IPS-18c (cell line): ENCODE data around the gene MEIOSIN.

ENCODE experiments used
- H3K4me3 ChIP-seq: 2 replicates; pipeline ENCODE4 v1.7.0; 2013; ENCODE audit warnings: low read depth, mild to moderate bottlenecking, low read length, moderate library complexity; ENCODE audit not compliant: insufficient read depth
- H3K9me3 ChIP-seq: one replicate; pipeline ENCODE4 v1.6.1; 2013; ENCODE audit warnings: mild to moderate bottlenecking, low read length, moderate library complexity; ENCODE audit not compliant: control insufficient read depth, insufficient read depth

The MEIOSIN gene

DNA sequence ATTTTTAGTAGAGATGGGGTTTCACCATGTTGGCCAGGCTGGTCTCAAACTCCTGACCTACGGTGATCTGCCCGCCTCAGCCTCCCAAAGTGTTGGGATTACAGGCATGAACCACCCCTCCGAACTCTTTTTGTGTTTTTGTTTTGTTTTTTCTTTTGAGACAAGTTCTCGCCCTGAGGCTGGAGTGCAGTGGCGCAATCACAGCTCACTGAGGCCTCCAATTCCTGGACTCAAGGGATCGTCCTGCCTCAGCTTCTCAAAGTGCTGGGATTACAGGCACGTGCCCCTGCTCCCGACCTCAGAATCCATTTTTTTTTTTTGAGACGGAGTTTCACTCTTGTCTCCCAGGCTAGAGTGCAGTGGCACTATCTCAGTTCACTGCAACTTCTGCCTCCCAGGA lies 24.5 kb downstream of the MEIOSIN start:
- H3K4me3 ChIP-seq, result no peak overlapping the region
- H3K9me3 ChIP-seq, result no peaks in the 10 kb centered on the region

DNA sequence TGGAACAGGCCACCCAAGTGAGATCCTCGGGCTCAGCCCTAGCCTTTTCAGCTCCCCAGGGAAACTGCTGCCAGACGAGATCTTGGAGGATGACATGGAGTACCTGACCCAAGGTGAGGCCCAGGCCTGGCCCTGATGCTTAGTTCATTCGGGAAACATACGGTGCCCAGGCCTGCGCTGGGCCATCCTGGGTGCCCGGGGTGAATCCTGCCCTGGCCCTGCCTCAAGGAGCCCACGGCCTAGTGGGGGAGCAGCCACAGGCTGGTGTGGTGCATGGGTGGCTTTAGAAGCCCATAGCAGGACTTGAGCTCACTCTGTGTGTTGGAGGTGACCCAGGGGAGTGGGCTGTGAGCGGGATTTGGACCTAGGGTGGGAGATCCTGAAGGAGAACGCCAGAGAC lies 25.7 kb downstream of the MEIOSIN start:
- H3K9me3 ChIP-seq, result no peaks in the 10 kb centered on the region
- H3K4me3 ChIP-seq, result no peak overlapping the region

DNA sequence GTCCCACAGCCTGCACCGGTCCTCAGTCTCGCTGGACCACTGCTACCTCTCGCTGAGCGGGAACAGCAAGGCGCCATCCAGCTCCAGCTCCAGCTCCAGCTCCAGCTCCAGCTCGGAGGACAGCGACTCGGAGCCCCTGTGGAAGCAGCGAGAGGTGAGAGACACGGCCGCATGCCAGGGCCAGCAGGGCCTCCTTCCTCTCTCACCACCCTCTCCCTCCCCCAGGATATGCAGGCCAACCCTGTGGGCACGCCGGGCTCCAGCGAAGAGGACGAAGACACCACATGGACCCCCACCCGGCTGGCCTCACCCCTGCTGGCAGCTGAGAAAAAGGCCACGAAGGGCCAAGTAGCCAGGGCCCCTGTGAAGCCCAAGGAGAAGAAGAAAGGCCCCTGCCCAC lies 28.5 kb downstream of the MEIOSIN start:
- Histone ChIP-seq H3K9me3 (no peaks in the 10 kb centered on the region), H3K4me3 (no peak overlapping the region)

DNA sequence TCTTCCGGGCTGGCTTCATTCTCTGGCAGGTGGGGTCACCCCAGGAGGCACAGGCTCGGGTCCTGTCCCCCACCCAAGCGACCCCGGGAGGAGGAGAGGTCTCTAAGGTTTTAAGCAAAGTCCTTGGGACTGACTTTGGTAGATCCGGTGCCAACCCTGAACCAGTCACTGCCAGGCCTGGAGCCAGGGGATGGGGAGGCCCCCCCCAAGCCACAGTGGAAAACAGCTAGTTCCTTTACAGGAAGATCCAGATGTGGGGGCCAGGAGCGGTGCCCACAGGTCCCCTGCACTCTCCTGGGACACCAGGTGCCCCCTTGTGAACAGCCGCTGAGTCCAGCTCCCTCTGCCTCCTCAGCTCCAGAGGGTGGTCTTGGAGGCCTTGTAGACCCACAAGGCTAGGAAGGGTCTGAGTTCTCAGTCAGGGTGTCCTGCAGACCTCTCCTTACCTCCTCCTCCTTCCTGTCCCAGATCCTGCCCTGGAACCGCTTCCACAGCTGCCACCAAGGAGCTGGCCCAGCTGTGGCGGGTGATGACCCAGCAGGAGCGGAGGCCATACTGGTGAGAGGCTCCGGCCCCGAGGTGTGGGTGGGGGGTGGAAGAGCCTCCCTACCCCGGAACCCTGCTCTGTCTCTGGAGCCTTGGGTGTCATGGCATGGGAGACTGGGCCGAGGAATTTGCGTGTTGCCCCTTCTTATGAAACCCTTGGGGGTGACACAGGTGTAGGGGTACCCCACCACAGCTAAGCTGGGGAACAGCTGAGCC lies 29.8 kb downstream of the MEIOSIN start:
- Histone ChIP-seq H3K9me3 (no peaks in the 10 kb centered on the region), H3K4me3 (no peak overlapping the region)

DNA sequence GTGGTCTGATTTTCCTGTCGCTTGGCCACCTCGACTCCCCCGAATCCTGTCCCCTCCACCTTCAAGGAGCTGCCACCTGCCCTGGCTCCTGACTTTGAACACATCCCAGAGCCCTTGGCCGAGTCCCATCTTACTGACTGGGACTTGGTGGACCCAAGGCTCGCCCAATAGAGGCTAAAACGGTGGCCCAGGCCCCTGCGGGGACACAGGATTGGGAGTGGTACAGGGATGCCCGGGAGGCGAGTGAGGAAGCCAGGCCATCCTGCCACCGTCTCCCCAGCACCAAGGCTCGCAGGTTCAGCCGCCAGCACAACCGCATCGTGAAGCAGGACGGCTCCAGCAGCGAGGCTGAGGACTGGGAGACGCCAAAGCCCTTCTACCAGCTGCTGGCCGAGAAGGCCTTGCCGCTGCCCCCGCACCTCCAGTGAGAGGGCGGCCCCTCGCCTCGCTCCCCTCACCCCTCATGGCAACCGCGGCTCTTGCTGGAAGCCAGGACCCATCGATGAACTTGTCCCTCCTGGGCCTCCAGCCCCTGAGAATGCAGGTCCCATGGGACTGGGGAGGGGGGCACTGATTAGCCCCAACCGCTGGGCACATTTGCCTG lies 30.6 kb downstream of the MEIOSIN start:
- H3K9me3 ChIP-seq, result no peaks in the 10 kb centered on the region
- H3K4me3 ChIP-seq, result no peak overlapping the region

DNA sequence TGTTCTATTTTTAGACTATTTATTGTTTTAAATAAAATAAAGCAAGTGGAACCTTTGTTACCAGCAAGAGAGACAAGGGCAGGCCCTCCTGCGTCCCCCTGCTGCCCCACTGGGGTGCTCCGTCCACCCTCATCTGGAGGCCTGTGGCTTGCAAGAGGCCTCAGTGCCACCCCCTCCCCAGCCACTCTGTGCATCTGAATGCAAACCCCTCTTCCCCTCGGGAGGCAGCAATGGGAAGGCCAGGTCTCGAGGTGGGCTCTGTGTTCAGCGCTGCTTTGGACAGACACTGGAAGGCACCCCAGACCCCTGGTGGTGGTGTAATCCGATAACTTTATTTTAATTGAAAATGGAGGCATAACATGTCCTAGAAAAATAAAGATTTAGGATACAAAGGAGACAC lies 31.2 kb downstream of the MEIOSIN start:
- Histone ChIP-seq H3K9me3 (no peaks in the 10 kb centered on the region), H3K4me3 (no peak overlapping the region)

DNA sequence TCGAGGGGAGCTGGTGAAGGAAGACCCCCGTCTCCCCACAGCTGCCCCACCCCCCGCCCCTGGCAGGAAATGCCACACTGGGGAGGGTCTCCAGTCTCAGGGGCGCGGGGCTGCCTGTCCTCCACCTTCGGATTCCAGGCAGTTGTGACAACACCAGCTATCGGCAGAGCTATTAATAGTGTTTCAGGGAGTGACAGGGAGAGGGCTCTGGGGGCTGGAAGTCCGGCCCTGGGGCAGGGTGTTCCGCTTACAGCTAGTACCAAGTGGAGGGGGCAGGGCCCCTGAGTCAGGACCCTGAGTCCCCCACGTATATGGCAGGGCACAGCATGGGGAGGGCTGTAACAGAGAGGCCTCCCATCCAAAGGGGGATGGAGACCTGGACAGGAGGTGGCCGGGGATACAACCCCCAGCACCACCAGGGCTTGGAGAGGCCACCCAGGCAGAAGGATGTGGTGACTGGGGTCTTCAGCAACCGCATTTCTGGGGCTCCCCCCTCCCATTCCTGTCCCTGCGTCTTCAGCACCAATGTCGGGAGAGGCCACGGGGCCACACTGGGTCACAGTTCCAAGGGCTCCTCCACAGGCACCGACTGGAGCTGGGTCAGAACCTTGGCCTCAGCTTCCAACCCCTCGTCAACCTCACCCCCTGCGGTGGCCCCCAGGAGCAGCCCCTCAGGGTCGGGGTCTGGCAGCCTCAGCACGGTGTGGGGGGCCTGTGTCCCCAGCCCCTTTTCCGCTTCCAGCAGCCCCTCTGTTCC lies 31.9 kb downstream of the MEIOSIN start:
- H3K4me3 ChIP-seq, result no peak overlapping the region
- H3K9me3 ChIP-seq, result peaks cover 2% of the 10 kb centered on the region

DNA sequence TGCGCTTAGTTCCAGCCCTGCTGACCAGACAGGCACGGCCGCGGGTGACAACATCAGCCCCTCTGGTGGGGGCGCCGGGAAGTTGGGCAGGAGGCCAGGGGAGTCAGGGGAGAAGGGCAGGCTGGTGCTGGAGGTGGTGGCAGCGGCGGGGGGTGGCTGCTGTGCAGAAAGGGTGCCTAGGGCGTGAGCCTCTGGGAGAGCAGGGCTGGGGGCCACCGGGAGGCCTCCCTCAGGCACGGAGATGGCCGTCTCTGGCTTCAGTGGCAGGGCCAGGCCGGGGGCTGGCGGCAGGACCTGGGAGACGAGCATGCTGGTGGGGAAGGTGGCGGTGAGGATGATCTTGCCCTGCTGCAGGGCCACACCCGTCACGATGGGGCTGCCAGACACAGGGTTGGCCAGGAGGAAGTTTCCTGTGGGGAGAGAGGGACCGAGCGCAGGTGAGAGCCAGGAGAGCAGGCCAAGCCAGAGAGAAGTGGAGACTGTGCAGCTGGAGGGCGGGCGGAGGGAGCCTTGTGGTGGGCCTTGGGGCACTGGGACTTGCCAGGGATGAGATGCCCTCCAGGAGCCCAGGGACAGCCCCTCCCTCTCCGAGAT lies 32.6 kb downstream of the MEIOSIN start:
- Histone ChIP-seq H3K4me3 (no peak overlapping the region), H3K9me3 (peaks cover 2% of the 10 kb centered on the region)

DNA sequence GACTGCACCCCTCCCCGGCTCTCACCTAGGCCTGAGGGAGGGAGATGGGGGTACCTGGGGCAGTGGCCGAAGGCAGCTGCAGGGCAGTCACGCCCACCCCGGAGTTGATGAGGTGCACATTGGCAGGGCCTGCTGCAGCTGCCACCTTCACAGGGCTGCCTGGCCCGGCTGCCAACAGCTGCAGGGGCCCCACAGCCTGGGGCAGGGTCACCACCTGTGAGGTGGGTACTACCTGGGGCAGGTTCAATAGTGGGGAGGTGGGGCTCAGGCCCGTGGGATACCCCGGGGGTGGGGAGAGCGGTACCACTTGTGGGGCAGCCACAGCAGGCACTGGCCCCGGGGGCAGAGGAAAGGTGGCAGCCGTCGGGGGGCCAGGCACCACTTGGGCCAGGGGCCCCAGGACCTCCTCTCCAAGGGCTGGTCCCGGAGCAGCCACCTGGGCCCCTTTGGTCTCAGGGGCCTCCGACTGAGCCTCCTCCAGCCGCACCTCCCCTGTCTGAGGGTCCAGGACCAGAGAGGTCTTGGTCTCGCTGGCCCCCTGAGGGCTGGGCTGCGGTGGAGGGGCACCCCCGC lies 33.1 kb downstream of the MEIOSIN start:
- Histone ChIP-seq H3K4me3 (no peak overlapping the region; the same call in 1 of the 2 replicates), H3K9me3 (peaks cover 2% of the 10 kb centered on the region)

DNA sequence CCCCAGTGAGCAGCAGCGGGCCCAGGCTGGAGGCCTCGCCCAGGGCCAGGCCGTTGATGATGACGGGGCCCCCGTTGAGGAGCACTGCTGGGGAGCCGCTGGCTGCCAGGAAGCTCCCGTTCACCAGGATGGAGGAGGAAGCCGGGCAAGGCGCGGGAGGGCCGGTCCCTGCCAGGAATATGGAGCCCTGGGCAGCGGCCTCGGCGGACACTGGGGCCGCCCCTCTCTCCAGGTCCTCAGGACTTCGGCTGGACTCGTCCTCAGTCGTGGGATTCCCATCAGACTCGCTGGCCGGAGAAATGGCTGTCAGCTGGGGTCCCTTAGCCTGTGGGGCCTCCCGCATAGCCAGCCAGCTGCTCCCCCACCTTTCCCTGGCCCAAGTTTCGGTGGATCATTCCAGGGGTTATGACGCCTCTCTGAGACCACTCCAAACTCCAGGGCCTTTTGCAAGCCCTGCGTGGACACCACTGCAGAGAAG lies 33.7 kb downstream of the MEIOSIN start:
- H3K9me3 ChIP-seq, result peaks cover 2% of the 10 kb centered on the region
- H3K4me3 ChIP-seq, result peak overlapping the region; percentile 91

DNA sequence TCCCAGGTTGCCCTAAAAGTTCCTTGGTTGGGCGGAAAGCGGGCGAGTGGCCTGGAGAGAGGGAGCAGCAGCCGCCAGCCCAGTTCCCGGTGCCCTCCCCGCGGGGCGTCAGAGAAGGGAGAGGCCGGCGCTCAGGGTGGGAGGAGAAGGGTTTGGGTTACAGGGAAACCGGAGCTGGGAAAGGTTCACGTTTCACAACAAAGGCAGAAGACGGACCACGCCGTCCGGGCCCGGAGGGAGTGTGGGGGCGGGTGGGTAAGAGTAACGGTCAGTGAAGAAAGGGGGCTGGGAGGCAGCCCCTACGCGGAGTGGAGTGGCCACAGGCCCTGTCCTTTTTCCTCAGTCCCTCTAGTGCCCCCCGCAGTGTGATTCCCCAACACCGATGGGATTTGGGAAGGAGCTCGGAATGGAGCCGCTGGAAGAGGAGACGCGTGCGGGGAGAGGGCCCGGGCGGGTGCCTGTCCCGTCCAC lies 34.2 kb downstream of the MEIOSIN start:
- Histone ChIP-seq H3K4me3 (peak overlapping the region; percentile 91), H3K9me3 (peaks cover 2% of the 10 kb centered on the region)

DNA sequence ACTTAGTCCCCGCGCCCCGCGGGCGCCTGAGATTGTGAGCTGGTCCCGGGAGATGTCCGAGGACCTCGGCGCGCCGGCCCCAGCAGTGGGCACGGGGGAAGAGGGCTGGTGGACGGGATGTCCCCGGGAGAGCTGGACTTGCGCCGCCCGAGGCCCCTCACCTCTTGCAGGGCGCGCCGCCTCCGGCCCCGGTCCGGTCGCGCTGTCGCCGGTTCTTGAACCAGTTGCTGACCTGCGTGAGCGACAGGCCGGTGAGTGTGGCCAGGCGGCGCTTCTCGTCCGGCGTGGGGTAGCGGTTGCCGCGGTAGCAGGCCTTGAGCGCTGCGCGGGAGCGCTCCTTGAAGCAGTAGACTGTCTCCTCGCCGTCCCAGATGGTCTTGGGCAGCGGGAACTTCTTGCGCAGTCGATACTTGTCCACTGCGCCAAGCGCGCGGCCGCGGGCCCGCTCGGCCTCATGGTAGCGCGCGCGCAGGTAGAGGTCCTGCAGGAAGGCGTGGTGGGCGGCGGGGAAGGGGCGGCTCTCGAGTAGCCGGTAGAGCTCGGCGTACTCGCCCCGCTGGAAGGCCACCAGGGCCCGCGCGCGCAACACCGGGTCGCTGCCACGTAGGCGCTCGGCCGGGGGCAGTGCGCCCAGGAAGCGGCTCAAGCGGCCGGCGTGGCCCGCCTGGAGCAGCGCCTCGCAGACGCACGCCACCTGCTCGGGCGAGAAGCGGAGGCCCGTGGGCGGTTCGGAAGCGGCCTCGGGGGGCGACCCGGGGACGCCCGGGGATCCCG lies 34.8 kb downstream of the MEIOSIN start:
- Histone ChIP-seq H3K9me3 (peaks cover 2% of the 10 kb centered on the region), H3K4me3 (peak overlapping the region; percentile 91)

DNA sequence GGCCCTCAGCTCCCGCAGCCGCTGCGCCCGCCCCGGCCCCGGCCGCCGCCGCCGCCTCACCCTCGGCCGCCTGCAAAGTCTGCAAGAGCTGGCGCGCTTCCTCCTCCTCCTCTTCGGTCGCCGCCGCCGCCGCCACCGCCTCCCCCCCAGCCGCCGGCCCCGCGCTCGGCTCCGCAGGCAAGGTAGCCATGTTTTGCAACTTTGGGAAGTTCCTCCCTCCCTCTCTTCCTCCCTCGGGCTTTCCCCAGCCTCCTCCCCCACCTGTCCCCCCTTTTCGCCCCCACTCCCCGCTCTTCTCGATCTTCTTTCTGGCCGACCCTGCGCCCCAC lies 35.4 kb downstream of the MEIOSIN start:
- Histone ChIP-seq H3K4me3 (peak overlapping the region; percentile 91), H3K9me3 (peaks cover 2% of the 10 kb centered on the region)

DNA sequence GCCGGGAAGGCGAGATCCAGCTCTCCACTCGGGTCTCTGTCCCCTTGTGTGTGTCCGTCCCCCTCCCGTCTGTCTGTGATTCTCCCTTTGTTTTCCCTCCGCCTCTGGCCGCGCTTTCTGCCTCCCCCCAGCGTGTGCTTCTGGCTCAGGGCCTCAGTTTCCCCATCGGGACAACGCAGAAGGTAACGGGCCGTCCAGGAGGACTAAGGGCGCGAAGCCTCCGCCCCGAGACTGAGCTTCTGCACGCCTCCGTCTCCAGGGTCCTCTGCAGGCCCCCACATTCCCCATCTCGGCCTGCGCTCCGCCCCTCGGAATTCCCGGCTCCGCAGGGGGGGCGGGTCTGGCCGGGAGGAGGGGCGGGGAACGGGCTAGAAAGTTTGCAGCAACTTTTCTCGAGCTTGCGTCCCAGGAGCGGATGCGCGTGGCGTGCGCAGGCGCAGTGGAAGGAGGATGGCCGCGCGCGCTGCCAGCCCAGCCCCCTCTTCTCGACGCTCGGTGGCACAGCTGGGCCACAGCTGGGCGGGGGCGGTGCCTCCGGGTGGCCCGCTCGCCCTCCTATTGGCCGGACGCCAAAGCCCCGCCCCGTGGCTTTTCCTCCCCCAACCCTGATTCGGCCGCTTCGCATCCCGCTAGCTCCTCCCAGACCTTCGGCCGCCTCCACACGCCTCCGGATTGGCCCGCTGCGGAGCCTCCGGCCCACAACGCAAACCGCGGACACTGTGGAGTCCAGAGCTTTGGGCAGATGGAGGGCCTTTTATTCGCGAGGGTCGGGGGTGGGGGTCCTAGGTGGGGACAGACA lies 35.9 kb downstream of the MEIOSIN start, which contains the start of gene SIX5:
TSS of gene SIX5 (minus strand) at position 269 of the 799 bp plus-strand sequence. CDS start 408 bp downstream, outside the sequence.
- Histone ChIP-seq H3K4me3 (peak within 1 kb of the TSS; percentile 91), H3K9me3 (peaks cover 2% of the 10 kb centered on the region)

DNA sequence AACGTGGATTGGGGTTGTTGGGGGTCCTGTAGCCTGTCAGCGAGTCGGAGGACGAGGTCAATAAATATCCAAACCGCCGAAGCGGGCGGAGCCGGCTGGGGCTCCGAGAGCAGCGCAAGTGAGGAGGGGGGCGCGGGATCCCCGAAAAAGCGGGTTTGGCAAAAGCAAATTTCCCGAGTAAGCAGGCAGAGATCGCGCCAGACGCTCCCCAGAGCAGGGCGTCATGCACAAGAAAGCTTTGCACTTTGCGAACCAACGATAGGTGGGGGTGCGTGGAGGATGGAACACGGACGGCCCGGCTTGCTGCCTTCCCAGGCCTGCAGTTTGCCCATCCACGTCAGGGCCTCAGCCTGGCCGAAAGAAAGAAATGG lies 36.6 kb downstream of the MEIOSIN start:
- H3K9me3 ChIP-seq, result peaks cover 2% of the 10 kb centered on the region
- H3K4me3 ChIP-seq, result peak overlapping the region; percentile 75
